ENCODE results near the gene WDFY3.

DNA sequence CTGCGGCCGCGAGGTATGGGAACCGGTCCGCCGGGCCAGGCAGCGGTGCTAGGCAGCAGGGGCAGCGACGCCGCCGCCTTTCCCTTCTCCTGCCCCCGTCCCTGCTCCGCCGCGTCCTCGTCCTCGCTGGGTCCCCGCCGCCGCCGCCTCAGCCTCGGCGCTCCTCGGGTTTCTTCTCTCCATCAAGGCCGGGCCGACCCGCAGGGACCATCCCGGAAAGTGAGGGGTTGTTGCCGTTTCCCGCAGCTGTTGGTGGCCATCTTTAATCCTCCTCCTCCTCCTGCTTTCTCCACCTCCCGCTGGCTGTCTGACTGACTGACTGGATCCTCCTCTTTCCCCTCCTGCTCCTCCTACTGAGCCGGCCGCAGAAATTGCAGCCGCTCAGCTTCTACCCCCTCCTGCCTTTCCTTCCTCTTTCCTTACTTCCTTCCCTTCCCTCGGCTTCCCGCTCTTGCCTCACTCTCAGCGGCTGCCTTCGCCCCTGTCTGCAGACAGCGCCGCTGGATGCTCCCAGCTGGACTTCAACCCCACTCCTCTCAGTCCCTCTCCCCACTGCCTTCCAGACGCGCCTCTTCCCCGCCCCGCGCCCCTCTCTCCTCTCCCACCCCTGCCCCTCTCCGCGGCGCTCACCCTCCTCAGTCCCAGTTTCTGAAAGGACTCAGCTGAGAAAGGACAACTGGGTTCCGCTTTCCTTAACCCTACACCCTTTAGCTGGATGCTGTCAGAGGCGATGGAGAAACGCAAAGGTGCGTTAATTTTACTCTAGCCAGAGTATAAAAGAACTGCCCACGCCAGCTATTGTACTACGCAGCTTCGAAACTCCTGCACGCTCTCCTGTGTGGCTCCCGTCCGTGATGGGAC is at the start of gene WDFY3:
- TF ChIP-seq CTCF (IDR thresholded peaks at IDR 0.05; ENCODE audit: insufficient read depth, low read length, poor library complexity, severe bottlenecking) (no peak), EZH2phosphoT487 (conservative IDR thresholded peaks at IDR 0.05; ENCODE audit: low read length) (no peak)

All from SU-DHL-6 (cell line).